CD4-positive, alpha-beta T cell treated with Interleukin-6 for 4 hours (primary cell): ENCODE measurements around the gene TMEM52.
"Not testable (repeated sequence)": the region's sequence is repeated elsewhere in the genome, so short reads cannot be mapped to it uniquely, and the experiment has no call there.

ENCODE experiments used
- DNase-seq: peaks from one replicate; pipeline ENCODE4 v3.0.0-alpha.2; 2020; ENCODE audit warnings: mixed read lengths

Gene TMEM52

DNA sequence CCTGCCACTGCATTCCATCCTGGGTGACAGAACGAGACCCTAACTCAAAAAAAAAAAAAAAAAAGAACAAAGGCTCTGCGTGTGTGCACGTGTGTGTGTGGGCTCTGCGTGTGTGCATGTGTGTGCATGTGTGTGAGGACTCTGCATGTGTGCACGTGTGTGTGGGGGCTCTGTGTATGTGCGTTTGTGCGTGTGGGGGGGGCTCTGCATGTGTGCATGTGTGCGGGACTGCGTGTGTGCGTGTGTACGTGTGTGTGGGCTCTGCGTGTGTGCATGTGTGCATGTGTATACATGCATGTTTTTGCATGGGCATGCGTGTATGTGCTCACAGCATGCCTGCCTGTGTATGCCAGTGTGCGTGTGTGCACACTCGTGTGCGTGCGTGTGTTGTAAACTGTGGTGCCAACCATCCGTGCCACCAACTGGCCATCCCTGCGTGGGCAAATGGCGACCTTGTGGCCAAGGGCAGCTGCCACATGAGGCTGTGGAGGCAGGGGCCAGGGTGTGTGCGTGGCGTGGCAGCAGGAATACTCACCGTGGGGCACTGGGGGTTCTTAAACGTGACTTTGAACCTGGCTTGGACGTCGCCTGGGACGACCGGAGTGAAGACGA, 26.8 kb upstream of the TMEM52 start:
- DNase-seq: no peak

GRCh38 chr1:1943834-1944570, 24.9 kb upstream of the TMEM52 start:
- peak; percentile 71 for DNase-seq

DNA sequence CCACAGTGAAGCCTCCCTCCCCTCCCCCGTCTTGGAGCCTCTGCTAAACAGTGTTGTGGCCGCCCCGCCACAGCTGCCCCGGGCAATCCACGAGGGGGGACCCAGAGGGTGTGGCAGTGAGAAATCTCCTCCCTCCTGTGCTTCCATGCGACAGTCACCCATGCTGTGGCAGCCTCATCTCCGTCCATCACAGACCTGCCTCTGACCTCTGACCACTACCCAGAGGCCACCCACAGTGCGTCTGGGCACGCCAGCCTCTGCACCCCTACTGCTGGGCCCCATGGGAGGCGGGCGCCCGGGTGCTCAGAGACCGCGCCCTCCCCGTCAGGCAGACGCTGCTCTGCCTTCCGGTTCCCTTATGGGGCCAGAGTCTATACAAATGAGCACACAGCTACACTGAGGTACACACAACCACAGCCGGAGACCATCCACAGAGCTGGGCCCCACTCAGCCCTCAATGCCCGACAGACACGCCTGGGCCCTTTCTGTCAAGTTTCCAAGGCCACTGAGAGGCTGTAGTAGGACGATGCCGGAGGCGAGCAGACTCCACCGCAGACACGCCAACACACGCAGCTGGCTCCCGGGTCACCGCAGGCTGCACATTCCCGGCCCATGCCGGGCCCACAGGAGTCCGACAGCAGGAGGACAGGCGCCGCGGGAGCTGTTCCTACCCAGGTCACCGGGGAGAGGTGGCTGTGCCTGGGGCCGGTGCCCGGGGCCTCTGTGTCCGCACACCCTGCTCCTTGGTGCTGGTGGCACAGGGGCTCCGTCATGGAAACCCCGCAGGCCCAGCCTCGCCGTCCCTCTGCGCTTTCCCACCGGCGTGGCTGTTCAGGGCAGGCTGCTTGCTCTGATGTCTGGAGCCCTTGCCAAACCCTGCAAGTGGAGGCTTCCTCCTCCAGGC, 23.9 kb upstream of the TMEM52 start:
- DNase-seq: no peak

DNA sequence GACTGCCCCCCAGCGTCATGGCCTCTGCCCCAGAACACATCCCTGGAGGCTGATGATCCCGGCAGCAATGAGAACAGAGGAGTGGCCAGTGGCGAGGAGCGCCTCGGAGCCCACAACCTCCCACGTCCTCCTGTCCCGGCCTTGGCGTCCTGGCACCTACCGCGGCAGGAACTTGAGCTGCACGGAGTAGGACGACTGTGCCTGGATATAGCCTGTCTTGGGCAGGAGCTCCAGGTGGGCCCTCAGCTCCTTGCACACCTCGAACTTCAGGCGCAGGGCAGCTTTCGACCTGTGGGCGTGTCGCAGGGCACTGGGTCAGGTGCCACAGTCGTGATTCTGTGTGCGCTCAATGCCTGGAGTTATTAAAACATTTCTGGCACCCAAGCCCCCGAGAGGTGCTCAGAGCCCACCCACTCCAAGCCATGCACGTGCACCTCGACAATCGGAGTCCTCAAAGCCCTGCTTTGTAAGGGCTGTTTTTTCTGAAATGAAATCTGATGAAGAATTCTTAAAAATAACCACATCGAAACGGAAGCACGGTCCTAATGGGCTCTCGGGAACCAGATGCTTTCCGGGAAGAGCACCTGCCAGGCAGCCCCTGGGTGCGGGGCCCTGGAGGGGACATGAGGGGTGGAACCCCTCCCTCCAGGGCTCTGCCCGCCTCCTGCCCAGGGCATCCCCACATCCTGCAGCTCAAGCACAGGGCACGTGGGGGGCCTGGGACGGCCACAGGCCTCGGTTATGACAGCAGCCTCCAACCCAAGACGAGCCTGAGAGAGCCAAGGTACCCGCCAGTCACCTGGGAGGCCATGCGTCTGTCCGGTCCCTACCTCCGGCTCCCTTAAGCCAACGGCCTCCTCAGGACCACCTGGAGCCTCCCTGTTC, 23.0 kb upstream of the TMEM52 start:
- DNase-seq: no peak

- DNase-seq: no peak
Measured at GRCh38 chr1:1941211-1941841, 22.2 kb upstream of the TMEM52 start.

GRCh38 chr1:1940123-1940425, 21.0 kb upstream of the TMEM52 start:
- no peak for DNase-seq

DNA sequence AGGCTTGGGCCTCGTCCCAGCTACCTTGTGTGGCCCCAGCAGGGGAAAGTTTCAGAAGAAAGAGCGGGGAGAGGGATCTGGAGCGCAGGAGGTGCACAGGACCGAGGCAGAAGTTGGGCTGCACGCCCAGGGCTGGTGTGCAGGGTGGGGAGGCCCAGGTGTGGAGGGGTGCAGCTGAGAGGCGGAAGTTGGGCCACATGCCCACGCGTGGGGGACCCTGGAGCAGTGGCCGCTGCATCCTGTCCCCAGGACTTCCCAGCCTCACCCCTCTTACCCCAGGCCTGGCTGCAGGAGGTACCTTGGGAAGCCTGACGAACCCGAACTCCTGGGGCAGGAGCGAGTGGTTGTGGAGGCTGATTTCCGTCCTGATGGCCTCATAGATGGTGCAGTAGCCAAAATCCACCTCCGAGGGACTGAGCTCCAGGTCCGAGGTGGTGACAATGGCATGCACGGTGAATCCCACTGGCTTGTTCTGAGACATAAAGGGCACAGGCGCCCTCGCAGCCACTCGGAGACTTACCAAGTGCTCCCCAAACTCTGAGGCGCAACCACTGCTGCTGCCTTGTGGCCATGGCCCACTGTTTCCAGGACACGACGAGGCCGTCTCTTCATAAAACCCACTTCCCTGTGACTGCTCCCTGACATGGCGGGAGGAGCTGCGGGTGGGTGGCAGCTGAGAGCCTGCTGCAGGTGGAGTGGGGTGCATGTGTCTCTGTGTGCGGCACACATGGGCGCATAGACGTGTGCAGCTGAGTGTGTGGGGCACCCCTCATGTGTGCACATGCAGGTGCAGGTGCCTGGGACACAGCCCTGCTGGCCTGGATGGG, 20.4 kb upstream of the TMEM52 start:
- no peak for DNase-seq

GRCh38 chr1:1938613-1939295, 19.7 kb upstream of the TMEM52 start:
- DNase-seq: no peak

- DNase-seq: no peak
Measured at GRCh38 chr1:1938276-1938573, 19.1 kb upstream of the TMEM52 start.

GRCh38 chr1:1937549-1938275, 18.6 kb upstream of the TMEM52 start:
- DNase-seq: no peak

DNA sequence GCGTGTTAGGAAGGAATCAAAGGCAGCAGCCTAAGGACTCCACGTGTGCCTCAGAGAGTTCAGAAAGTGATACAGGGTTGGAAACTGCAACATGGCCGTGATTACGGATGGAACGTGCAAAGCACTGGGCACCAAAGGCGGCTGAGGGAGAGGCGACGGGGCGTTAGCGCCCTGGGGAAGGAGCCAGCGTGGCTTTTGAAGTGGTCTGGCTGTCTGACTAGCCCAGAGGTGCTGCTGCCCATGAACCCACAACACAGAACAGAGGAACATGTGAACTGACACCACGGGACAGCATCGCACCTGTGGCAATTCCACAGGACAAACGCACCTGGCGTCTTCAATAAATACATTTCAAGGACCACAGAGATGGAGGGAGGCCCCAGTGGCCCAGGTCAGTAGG, 18.0 kb upstream of the TMEM52 start:
- no peak for DNase-seq

DNA sequence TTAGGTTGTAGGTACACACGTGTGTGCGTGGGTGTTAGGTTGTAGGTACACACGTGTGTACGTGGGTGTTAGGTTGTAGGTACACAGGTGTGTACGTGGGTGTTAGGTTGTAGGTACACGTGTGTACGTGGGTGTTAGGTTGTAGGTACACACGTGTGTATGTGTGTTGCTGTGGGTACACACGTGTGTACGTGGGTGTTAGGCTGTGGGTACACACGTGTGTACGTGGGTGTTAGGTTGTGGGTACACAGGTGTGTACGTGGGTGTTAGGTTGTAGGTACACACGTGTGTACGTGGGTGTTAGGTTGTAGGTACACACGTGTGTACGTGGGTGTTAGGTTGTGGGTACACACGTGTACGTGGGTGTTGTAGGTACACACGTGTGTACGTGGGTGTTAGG, 15.8 kb upstream of the TMEM52 start:
- DNase-seq: not testable (repeated sequence)

- DNase-seq: no peak
Measured at GRCh38 chr1:1929639-1930545, 10.8 kb upstream of the TMEM52 start.

GRCh38 chr1:1929102-1929638, 10.1 kb upstream of the TMEM52 start:
- DNase-seq: no peak

DNA sequence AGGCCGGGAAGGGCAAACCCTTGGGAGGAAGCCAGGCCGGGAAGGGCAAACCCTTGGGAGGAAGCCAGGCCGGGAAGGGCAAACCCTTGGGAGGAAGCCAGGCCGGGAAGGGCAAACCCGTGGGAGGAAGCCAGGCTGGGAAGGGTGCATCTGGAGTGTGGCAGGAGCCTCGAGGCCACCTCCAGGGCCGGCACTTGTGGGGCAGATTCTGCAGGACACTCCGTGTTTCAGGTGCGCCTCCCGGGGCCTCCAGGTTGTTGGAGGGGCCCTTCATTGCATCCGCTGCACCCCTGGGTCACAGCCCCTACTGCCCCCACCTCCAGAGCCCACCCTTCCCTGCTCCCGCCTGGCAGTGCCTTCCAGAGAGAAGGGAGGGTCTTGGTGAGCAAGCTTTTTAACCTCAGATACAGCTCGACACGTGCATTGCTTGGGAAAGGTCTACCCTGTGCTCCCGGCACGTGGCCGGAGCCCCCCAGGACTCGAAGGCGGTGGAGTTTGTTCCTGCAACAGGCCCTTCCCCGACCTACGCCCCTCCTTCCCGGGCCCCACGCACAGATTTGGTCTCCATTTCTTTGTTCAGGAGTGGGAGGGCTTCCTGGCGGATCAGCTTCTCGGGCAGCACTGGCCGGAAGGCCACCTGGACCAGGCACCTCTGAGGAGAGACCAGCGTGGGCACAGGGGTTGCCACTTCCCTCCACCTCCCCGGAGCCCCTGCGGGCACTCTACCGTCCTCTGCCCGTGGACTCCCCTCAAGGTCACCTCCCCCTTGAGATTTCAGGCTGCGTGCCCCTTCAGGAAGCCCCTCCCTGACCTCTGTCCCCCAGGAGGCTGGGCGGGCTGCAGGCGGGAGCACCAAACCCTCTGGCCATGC, 9.4 kb upstream of the TMEM52 start:
- no peak for DNase-seq

DNA sequence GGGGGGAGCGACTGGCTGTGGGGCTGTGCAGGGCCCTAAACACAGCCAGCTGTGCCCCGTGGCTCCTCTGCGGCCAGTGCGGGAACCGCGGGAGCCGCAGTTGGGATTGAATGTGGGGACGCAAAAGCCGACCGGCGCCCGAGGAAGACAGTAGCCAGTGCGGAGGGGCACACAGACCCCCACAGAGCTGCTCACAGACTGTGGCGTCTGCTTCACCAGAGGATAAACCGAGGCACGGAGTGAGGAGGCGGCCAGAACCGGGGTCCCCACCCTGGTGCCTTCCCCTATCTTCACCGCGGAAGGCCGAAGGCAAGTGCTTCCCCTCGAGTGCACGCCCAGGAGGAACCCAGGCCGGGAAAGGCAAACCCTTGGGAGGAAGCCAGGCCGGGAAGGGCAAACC, 8.7 kb upstream of the TMEM52 start:
- no peak for DNase-seq

- no peak for DNase-seq
Measured at GRCh38 chr1:1926886-1927660, 8.0 kb upstream of the TMEM52 start.
